ENCODE data around the gene XRCC5. TPM values are rescaled to one million over a fixed set of nuclear protein-coding genes. Genes with fewer than 3 reads are reported as not detected.

The XRCC5 gene
- total RNA-seq, 3 donors from 2014 or later: 134 to 227 (median 188) TPM

GRCh38 chr2:216233281-216233995 is 124.3 kb downstream of the XRCC5 start:
- no peak for DNase-seq (ENCODE audit: low spot score in 2 of 2)
- intact Hi-C loops (cut with DNase I; ENCODE audit: low total_unique reads): no loop called here
- no peaks in the 10 kb centered on the region for H3K36me3 ChIP-seq
- H3K4me3 ChIP-seq: no peak overlapping the region
- no peaks in the 10 kb centered on the region for H3K4me1 ChIP-seq
- no peak overlapping the region for H3K27ac ChIP-seq
- H3K27me3 ChIP-seq: no peaks in the 10 kb centered on the region
- no peak for TF ChIP-seq POLR2A (IDR thresholded peaks at IDR 0.05)
- no peak for TF ChIP-seq POLR2AphosphoS5 (IDR thresholded peaks at IDR 0.05)
- no peak for TF ChIP-seq CTCF (IDR thresholded peaks at IDR 0.05)
- H3K9me3 ChIP-seq: peaks cover 12% of the 10 kb centered on the region in 2 donors

- Histone ChIP-seq H3K36me3 (no peaks in the 10 kb centered on the region), H3K27me3 (no peaks in the 10 kb centered on the region), H3K9me3 (peaks cover 12% of the 10 kb centered on the region in 2 donors), H3K4me3 (no peak overlapping the region), H3K4me1 (no peaks in the 10 kb centered on the region), H3K27ac (no peak overlapping the region)
- intact Hi-C loops (cut with DNase I; ENCODE audit: low total_unique reads): loop anchor here (2.0 kb wide), 1 partner anchor 31 kb away; no protein-coding TSS in a partner anchor
- DNase-seq (ENCODE audit: low spot score in 2 of 2): no peak
- no peak for TF ChIP-seq POLR2A (IDR thresholded peaks at IDR 0.05)
- no peak for TF ChIP-seq CTCF (IDR thresholded peaks at IDR 0.05)
- no peak for TF ChIP-seq POLR2AphosphoS5 (IDR thresholded peaks at IDR 0.05)
Measured at GRCh38 chr2:216234106-216234505, 125.0 kb downstream of the XRCC5 start.

- no peak overlapping the region for H3K27ac ChIP-seq
- peaks cover 12% of the 10 kb centered on the region in 2 donors for H3K9me3 ChIP-seq
- intact Hi-C loops (cut with DNase I; ENCODE audit: low total_unique reads): loop anchor here (2.0 kb wide), 1 partner anchor 29 kb away; no protein-coding TSS in a partner anchor
- H3K4me1 ChIP-seq: no peaks in the 10 kb centered on the region
- no peak overlapping the region for H3K4me3 ChIP-seq
- DNase-seq (ENCODE audit: low spot score in 2 of 2): no peak
- TF ChIP-seq POLR2A (IDR thresholded peaks at IDR 0.05) (no peak), CTCF (IDR thresholded peaks at IDR 0.05) (no peak), POLR2AphosphoS5 (IDR thresholded peaks at IDR 0.05) (no peak)
- no peaks in the 10 kb centered on the region for H3K27me3 ChIP-seq
- no peaks in the 10 kb centered on the region for H3K36me3 ChIP-seq
Measured at GRCh38 chr2:216235462-216235861, 126.3 kb downstream of the XRCC5 start.

- intact Hi-C loops (cut with DNase I; ENCODE audit: low total_unique reads): loop anchor here (2.0 kb wide), 1 partner anchor 29 kb away; no protein-coding TSS in a partner anchor
- H3K27me3 ChIP-seq: no peaks in the 10 kb centered on the region
- H3K36me3 ChIP-seq: no peaks in the 10 kb centered on the region
- H3K4me1 ChIP-seq: no peaks in the 10 kb centered on the region
- TF ChIP-seq POLR2A (IDR thresholded peaks at IDR 0.05): no peak
- no peak for TF ChIP-seq CTCF (IDR thresholded peaks at IDR 0.05)
- no peak for TF ChIP-seq POLR2AphosphoS5 (IDR thresholded peaks at IDR 0.05)
- no peak for DNase-seq (ENCODE audit: low spot score in 2 of 2)
- peaks cover 12% of the 10 kb centered on the region in 2 donors for H3K9me3 ChIP-seq
- no peak overlapping the region for H3K27ac ChIP-seq
- H3K4me3 ChIP-seq: no peak overlapping the region
Measured at GRCh38 chr2:216235896-216236295, 126.7 kb downstream of the XRCC5 start.

- H3K4me1 ChIP-seq: no peaks in the 10 kb centered on the region
- no peak for TF ChIP-seq POLR2A (IDR thresholded peaks at IDR 0.05)
- TF ChIP-seq POLR2AphosphoS5 (IDR thresholded peaks at IDR 0.05): no peak
- no peak for TF ChIP-seq CTCF (IDR thresholded peaks at IDR 0.05)
- intact Hi-C loops (cut with DNase I; ENCODE audit: low total_unique reads): no loop called here
- no peak overlapping the region for H3K27ac ChIP-seq
- peaks cover 10% of the 10 kb centered on the region in 2 donors for H3K9me3 ChIP-seq
- no peak overlapping the region for H3K4me3 ChIP-seq
- no peaks in the 10 kb centered on the region for H3K36me3 ChIP-seq
- no peaks in the 10 kb centered on the region for H3K27me3 ChIP-seq
- no peak for DNase-seq (ENCODE audit: low spot score in 2 of 2)
Measured at GRCh38 chr2:216236486-216236885, 127.3 kb downstream of the XRCC5 start.
